CD4-positive, alpha-beta T cell treated with Interleukin-12 subunit alpha and Interleukin-12 subunit beta, for 1 hour (primary cell): ENCODE data around the gene SLC22A13.
"Not testable (repeated sequence)": the region's sequence is repeated elsewhere in the genome, so short reads cannot be mapped to it uniquely, and the experiment has no call there.

Experiments
- DNase-seq: peaks from one replicate; pipeline ENCODE4 v3.0.0-alpha.2; 2020

SLC22A13 gene

GRCh38 chr3:38308456-38308855 is 42.8 kb downstream of the SLC22A13 start:
- DNase-seq: no peak

- no peak for DNase-seq
These were observed 45.9 kb downstream of the SLC22A13 start for GRCh38 chr3:38311476-38311875.

GRCh38 chr3:38311941-38312340 is 46.3 kb downstream of the SLC22A13 start:
- no peak for DNase-seq

- DNase-seq: no peak
These were observed 46.7 kb downstream of the SLC22A13 start for GRCh38 chr3:38312356-38312755.

- DNase-seq: no peak
These were observed 47.7 kb downstream of the SLC22A13 start for GRCh38 chr3:38313263-38313662.

GRCh38 chr3:38313695-38314094 is 48.1 kb downstream of the SLC22A13 start:
- no peak for DNase-seq

- DNase-seq: no peak
These were observed 48.6 kb downstream of the SLC22A13 start for GRCh38 chr3:38314112-38314763.

GRCh38 chr3:38314764-38315487 is 49.3 kb downstream of the SLC22A13 start:
- DNase-seq: no peak

- DNase-seq: no peak
These were observed 50.0 kb downstream of the SLC22A13 start for GRCh38 chr3:38315488-38316230.

GRCh38 chr3:38316356-38317191 is 51.0 kb downstream of the SLC22A13 start:
- no peak for DNase-seq

GRCh38 chr3:38317192-38317759 is 51.7 kb downstream of the SLC22A13 start:
- DNase-seq: no peak

GRCh38 chr3:38318766-38319671 is 53.4 kb downstream of the SLC22A13 start:
- DNase-seq: no peak

- not testable (repeated sequence) for DNase-seq
These were observed 55.0 kb downstream of the SLC22A13 start for GRCh38 chr3:38320638-38321037.

- DNase-seq: no peak
These were observed 57.4 kb downstream of the SLC22A13 start for GRCh38 chr3:38323060-38323459.

GRCh38 chr3:38325256-38325655 is 59.6 kb downstream of the SLC22A13 start:
- DNase-seq: no peak

- no peak for DNase-seq
These were observed 61.9 kb downstream of the SLC22A13 start for GRCh38 chr3:38327335-38328009.
